OCI-LY1 (cell line): ENCODE measurements around the gene TTC23L.

Experiments
- H2AFZ ChIP-seq: fragments of 200-600 bp; sonication (generic), shearing (Covaris generic); 2 replicates; pipeline ENCODE4 v1.6.0; 2014; ENCODE audit warnings: antibody characterized with exemption, mild to moderate bottlenecking, low read length
- H3F3A ChIP-seq: fragments of 200-600 bp; sonication (generic), shearing (Covaris generic); 2 replicates; pipeline ENCODE4 v1.6.0; 2014; ENCODE audit warnings: mild to moderate bottlenecking, antibody characterized with exemption, low read length, moderate library complexity; ENCODE audit not compliant: insufficient read depth
- H3K27ac ChIP-seq: fragments of 200-600 bp; sonication (generic); 2 replicates; pipeline ENCODE4 v1.5.1; 2014; ENCODE audit warnings: low read length, mixed run types, mild to moderate bottlenecking, low read depth; ENCODE audit not compliant: poor library complexity, severe bottlenecking
- H3K27me3 ChIP-seq: fragments of 200-600 bp; sonication (generic); 2 replicates; pipeline ENCODE4 v1.6.0; 2014; ENCODE audit warnings: antibody characterized with exemption, mild to moderate bottlenecking, low read length, moderate library complexity; ENCODE audit not compliant: insufficient read depth
- H3K36me3 ChIP-seq: fragments of 200-600 bp; sonication (generic); 2 replicates; pipeline ENCODE4 v1.6.1; 2014; ENCODE audit warnings: mild to moderate bottlenecking, antibody characterized with exemption, low read length, moderate library complexity, mixed read lengths; ENCODE audit not compliant: insufficient read depth
- H3K4me1 ChIP-seq: fragments of 200-600 bp; sonication (generic); 2 replicates; pipeline ENCODE4 v1.5.1; 2014; ENCODE audit warnings: mild to moderate bottlenecking, low read length, moderate library complexity; ENCODE audit not compliant: insufficient read depth, severe bottlenecking
- H3K4me2 ChIP-seq: fragments of 200-600 bp; sonication (generic), shearing (Covaris generic); 2 replicates; pipeline ENCODE4 v1.6.1; 2014; ENCODE audit warnings: low read length
- H3K4me3 ChIP-seq: fragments of 200-600 bp; sonication (generic); 2 replicates; pipeline ENCODE4 v1.5.1; 2014; ENCODE audit warnings: low read length, low read depth, mild to moderate bottlenecking, mixed read lengths; ENCODE audit not compliant: poor library complexity, severe bottlenecking
- H3K79me2 ChIP-seq: fragments of 200-600 bp; shearing (Covaris generic); 2 replicates; pipeline ENCODE4 v1.6.1; 2016; ENCODE audit warnings: mixed run types, low read length, mixed read lengths; ENCODE audit not compliant: insufficient read depth
- H3K9ac ChIP-seq: fragments of 200-600 bp; sonication (generic), shearing (Covaris generic); 2 replicates; pipeline ENCODE4 v1.6.1; 2014; ENCODE audit warnings: mild to moderate bottlenecking, low read length, mixed read lengths
- H3K9me2 ChIP-seq: fragments of 200-600 bp; sonication (generic), shearing (Covaris generic); 2 replicates; pipeline ENCODE4 v1.6.1; 2014; ENCODE audit warnings: low read depth, mild to moderate bottlenecking, low read length, mixed read lengths
- H3K9me3 ChIP-seq: fragments of 200-600 bp; shearing (Covaris generic); 2 replicates; pipeline ENCODE4 v1.6.1; 2014; ENCODE audit warnings: low read length, mixed read lengths
- H4K20me1 ChIP-seq: fragments of 200-600 bp; sonication (generic), shearing (Covaris generic); 2 replicates; pipeline ENCODE4 v1.6.0; 2016; ENCODE audit warnings: mild to moderate bottlenecking, low read length; ENCODE audit not compliant: insufficient read depth
- CTCF ChIP-seq: fragments of 200-600 bp; sonication (generic), shearing (Covaris generic); IDR thresholded peaks from 2 replicates; pipeline ENCODE4 v1.5.1; 2017; ENCODE audit warnings: mild to moderate bottlenecking, antibody characterized with exemption, low read length, moderate library complexity, mixed read lengths
- EZH2 ChIP-seq: fragments of 200-600 bp; sonication (generic), shearing (Covaris generic); IDR thresholded peaks from 2 replicates; pipeline ENCODE4 v1.8.0; 2017; ENCODE audit warnings: borderline replicate concordance, mixed run types, mild to moderate bottlenecking, antibody characterized with exemption, low read length, moderate library complexity, mixed read lengths

Gene TTC23L

GRCh38 chr5:34863946-34864345 is 25.0 kb downstream of the TTC23L start:
- Histone ChIP-seq H3K9me2 (no peaks in the 10 kb centered on the region), H3F3A (no peaks in the 10 kb centered on the region), H3K4me2 (no peak overlapping the region), H4K20me1 (no peaks in the 10 kb centered on the region), H3K27ac (no peak overlapping the region), H3K4me3 (no peak overlapping the region), H3K36me3 (no peaks in the 10 kb centered on the region), H3K79me2 (no peaks in the 10 kb centered on the region), H3K4me1 (no peaks in the 10 kb centered on the region), H3K9me3 (no peaks in the 10 kb centered on the region), H3K9ac (no peak overlapping the region), H3K27me3 (0 out of 2 replicates have a peak, but pooled peaks cover 4% of the 10 kb centered on the region), H2AFZ (no peak overlapping the region)
- TF ChIP-seq CTCF (no peak), EZH2 (no peak)

DNA sequence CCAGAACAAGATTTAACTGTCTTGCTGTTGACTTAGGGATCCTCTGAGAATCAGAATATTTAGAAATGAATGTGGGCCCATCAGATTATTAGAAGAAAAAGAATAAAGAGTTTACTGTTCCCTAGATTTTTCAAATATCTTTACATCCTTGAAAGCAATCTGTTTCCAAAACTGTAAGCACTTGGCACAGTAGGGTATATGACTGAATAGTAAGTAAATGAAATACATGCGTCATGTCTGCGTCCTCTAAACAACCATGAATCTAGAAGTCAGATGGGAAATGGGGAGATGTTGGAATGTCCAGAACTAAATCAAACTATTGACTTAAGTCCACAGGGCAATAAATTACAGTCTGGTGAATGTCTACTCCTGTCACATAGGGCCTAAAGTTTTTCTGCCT is 26.1 kb downstream of the TTC23L start:
- Histone ChIP-seq H3K9ac (no peak overlapping the region), H3K4me2 (no peak overlapping the region), H2AFZ (no peak overlapping the region), H3K27ac (no peak overlapping the region), H3K9me3 (no peaks in the 10 kb centered on the region), H3K79me2 (no peaks in the 10 kb centered on the region), H3K9me2 (no peaks in the 10 kb centered on the region), H3F3A (no peaks in the 10 kb centered on the region), H3K4me1 (no peaks in the 10 kb centered on the region), H3K4me3 (no peak overlapping the region), H3K27me3 (no peaks in the 10 kb centered on the region), H4K20me1 (no peaks in the 10 kb centered on the region), H3K36me3 (no peaks in the 10 kb centered on the region)
- TF ChIP-seq CTCF = no peak
- no peak for TF ChIP-seq EZH2

DNA sequence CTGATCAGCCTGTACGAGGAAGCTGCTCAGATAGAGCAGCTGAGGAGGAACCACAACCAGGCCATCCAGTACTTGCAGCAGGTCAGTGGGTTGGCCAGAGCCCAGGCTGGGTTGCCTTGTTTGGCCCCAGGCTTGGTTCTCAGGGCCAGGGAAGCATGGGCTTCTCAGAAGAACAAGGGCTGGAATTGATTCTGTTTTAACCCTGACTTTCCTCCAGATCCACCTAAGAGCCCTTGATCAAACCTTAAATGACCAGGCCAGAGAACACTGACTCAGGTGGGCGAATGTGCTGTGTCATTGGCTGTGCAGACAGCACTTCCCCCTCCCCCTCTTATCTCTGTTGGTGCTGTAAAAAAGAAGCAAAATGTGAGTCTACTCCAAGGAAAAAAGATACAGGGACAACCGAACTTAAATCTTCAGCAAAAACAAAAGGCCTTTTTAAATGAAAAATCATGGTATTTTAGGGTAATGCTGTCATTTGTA is 28.1 kb downstream of the TTC23L start:
- no peaks in the 10 kb centered on the region for H3F3A ChIP-seq
- H3K9me3 ChIP-seq = no peaks in the 10 kb centered on the region
- H2AFZ ChIP-seq = no peak overlapping the region
- no peak overlapping the region for H3K27ac ChIP-seq
- no peak overlapping the region for H3K9ac ChIP-seq
- no peaks in the 10 kb centered on the region for H3K36me3 ChIP-seq
- no peaks in the 10 kb centered on the region for H3K27me3 ChIP-seq
- no peaks in the 10 kb centered on the region for H3K79me2 ChIP-seq
- H3K4me1 ChIP-seq = no peaks in the 10 kb centered on the region
- H3K4me3 ChIP-seq = no peak overlapping the region
- no peak for TF ChIP-seq EZH2
- TF ChIP-seq CTCF = no peak
- H3K9me2 ChIP-seq = no peaks in the 10 kb centered on the region
- H4K20me1 ChIP-seq = no peaks in the 10 kb centered on the region
- H3K4me2 ChIP-seq = no peak overlapping the region
